ENCODE measurements around the gene RXRA.

DNA sequence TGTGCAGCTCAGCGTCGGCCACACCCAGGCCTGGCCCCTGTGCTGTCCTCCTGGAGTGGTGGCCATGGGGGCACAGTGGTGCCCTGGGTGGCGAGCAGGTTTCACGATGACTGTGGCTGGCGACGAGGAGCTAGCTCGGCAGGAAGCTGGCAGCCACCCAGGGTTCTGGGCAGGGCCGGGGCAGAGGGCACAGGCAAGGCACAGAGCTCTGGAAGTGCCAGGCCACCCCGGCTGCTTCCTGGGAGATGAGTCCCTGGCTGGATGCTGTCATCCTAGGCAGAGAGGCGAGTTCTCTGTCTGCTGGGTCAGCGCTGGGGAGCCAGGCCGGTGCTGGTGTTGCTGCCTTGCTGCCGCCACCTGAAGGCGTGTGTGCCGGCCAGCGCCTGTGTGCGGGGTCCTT lies 51.7 kb downstream of the RXRA start:
- TF ChIP-seq BHLHE40 (IDR thresholded peaks at IDR 0.05; ENCODE audit: borderline replicate concordance), result no peak
- no peak for TF ChIP-seq TARDBP (IDR thresholded peaks at IDR 0.05)
- TF ChIP-seq ZNF384 (IDR thresholded peaks at IDR 0.05), result no peak
- no peak for TF ChIP-seq NFRKB (IDR thresholded peaks at IDR 0.05)
- no peak for TF ChIP-seq SUZ12 (IDR thresholded peaks at IDR 0.05)
- no peak for TF ChIP-seq LEF1 (IDR thresholded peaks at IDR 0.05; ENCODE audit: borderline replicate concordance)
- TF ChIP-seq, protein P1, sequence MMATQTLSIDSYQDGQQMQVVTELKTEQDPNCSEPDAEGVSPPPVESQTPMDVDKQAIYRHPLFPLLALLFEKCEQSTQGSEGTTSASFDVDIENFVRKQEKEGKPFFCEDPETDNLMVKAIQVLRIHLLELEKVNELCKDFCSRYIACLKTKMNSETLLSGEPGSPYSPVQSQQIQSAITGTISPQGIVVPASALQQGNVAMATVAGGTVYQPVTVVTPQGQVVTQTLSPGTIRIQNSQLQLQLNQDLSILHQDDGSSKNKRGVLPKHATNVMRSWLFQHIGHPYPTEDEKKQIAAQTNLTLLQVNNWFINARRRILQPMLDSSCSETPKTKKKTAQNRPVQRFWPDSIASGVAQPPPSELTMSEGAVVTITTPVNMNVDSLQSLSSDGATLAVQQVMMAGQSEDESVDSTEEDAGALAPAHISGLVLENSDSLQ (IDR thresholded peaks at IDR 0.05), result no peak
- no peak for TF ChIP-seq HDGF (IDR thresholded peaks at IDR 0.05; ENCODE audit: borderline replicate concordance)
- TF ChIP-seq ELF4 (IDR thresholded peaks at IDR 0.05), result no peak
- TF ChIP-seq SP1 (IDR thresholded peaks at IDR 0.05), result no peak
- no peak for TF ChIP-seq FOXA1 (IDR thresholded peaks at IDR 0.05)
- no peak for TF ChIP-seq ARNT (IDR thresholded peaks at IDR 0.05)
- TF ChIP-seq FOXM1 (IDR thresholded peaks at IDR 0.05; ENCODE audit: borderline replicate concordance), result no peak
- no peak for TF ChIP-seq FOXK2 (IDR thresholded peaks at IDR 0.05)
